HepG2 (cell line): ENCODE data around the gene CREBRF. TPM values are rescaled to one million over a fixed set of nuclear protein-coding genes. Genes with fewer than 3 reads are reported as not detected.

Source experiments
- ARID4A ChIP-seq: sonication (generic); formaldehyde crosslinking; IDR thresholded peaks from 2 replicates; pipeline ENCODE4 v1.5.0; 2020; ENCODE audit warnings: mild to moderate bottlenecking, missing genetic modification reagents, borderline replicate concordance
- ATRX ChIP-seq: sonication (generic); formaldehyde crosslinking; IDR thresholded peaks from 2 replicates; pipeline ENCODE4 v1.4.0; 2020; ENCODE audit warnings: missing genetic modification reagents, borderline replicate concordance
- KLF12 ChIP-seq: sonication (generic); formaldehyde crosslinking; IDR thresholded peaks from 2 replicates; pipeline ENCODE4 v1.4.0; 2020; ENCODE audit warnings: missing genetic modification reagents, borderline replicate concordance
- MEIS1 ChIP-seq: sonication (generic); formaldehyde crosslinking; IDR thresholded peaks from 2 replicates; pipeline ENCODE4 v1.9.0; 2021; ENCODE audit warnings: mild to moderate bottlenecking, missing genetic modification reagents, moderate library complexity, borderline replicate concordance
- MIER3 ChIP-seq: IDR thresholded peaks from 2 replicates; pipeline ENCODE4 v1.6.1; 2016; ENCODE audit warnings: missing compliant biosample characterization, borderline replicate concordance
- MXD4 ChIP-seq: IDR thresholded peaks from 2 replicates; pipeline ENCODE4 v1.6.1; 2016; ENCODE audit warnings: mild to moderate bottlenecking, missing biosample characterization, missing genetic modification reagents
- POLR2AphosphoS2 ChIP-seq: IDR thresholded peaks from 2 replicates; pipeline ENCODE4 v1.6.1; 2011; ENCODE audit warnings: low read depth, low read length, improper control_type of control experiment
- ZNF619 ChIP-seq: sonication (generic); formaldehyde crosslinking; IDR thresholded peaks from 2 replicates; pipeline ENCODE4 v1.4.0; 2020; ENCODE audit warnings: mild to moderate bottlenecking, missing genetic modification reagents
- ZNF720 ChIP-seq: sonication (generic); formaldehyde crosslinking; IDR thresholded peaks from 2 replicates; pipeline ENCODE4 v1.4.0; 2020; ENCODE audit warnings: missing genetic modification reagents
- polyA plus RNA-seq, 8 experiments: library from polyadenylated mRNA; depleted of rRNA in 3 of 8; stranded (reverse) in 7 of 8; unstranded in 1 of 8; fragments of >200 nt; fragmentation: Illumina TruSeq in 4 of 8; extraction: Trizol in 4 of 8; gene quantifications; 2 replicates each; pipeline versions ENCODE4 v1.2.1 to v1.2.3, GENCODE V29; 2011 to 2016; ENCODE audit warnings: low read depth in 4 of 8, missing spikeins in 1 of 8, mixed read lengths in 1 of 8; ENCODE audit not compliant: insufficient read depth in 1 of 8
- total RNA-seq, 5 experiments: library from RNA; depleted of rRNA; stranded (reverse); fragments of >200 nt; fragmentation: Illumina TruSeq; extraction: Trizol; gene quantifications; 2 replicates each; pipeline ENCODE4 v1.2.3, GENCODE V29; 2016; ENCODE audit warnings: low read depth in 1 of 5
- TF ChIP-seq, protein P1 (sequence below): IDR thresholded peaks from 2 replicates; pipeline ENCODE4 v1.6.1; 2016; ENCODE audit warnings: low read depth
- TF ChIP-seq, protein P2 (sequence below), 2 experiments: fragments of 450-650 bp in 1 of 2; sonication (generic) in 1 of 2; formaldehyde crosslinking in 1 of 2; IDR thresholded peaks; 2 replicates each; pipeline versions ENCODE4 v1.6.1 to v1.8.0; 2016 to 2022; ENCODE audit warnings: antibody characterized with exemption in 1 of 2, mild to moderate bottlenecking in 1 of 2, missing genetic modification reagents in 1 of 2

CREBRF gene
- total and polyA plus RNA-seq, 2 of the 13 experiments (the other 11 are each of a cell fraction or from before 2014, with no cell fraction given): 4.5 to 10.2 TPM

DNA sequence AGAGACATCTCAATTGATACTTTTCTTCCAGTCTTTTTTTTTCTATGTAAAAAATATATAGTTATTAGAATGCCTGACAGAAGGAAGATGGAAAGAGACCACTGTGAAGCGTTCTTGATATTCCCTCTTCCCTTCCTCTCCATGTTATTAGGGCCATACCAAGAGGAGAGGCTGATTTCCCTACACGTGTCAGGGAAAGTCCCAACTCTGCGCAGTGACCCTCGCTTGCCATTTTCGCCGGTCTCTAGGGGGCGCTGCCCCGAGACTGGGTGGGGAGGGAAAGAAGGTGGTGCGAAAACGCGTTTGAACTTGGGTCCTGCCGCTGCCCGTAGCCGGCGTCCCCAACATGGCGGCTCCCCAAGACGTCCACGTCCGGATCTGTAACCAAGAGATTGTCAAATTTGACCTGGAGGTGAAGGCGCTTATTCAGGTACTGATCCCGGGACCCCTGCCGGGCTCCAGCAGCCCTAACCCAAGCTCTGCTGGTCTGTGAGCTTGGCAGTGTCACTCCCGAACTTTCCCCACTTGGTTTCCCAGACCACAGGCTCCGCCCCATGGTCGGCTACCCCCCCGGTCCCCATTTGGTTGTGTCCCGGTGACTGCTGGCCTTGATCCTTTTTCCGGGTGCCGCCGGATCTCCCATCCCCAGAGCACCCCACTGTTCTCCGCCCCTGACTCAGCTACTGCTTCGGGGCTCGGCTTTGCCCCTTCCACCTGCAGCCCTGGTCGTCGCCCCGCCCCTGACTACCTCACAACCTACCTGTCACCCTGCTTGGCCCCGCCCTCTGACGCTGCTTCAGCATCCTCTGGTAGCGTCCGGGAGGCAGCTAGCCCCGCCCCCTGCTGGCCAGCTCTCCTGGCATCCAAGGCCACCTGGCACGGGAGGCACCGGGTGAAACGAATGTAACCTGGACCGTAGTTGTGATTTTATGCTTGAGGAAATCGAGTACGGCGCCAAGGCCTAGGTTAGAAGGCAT, 88.3 kb downstream of the CREBRF start, which contains the start of gene BNIP1 (continued):
- TF ChIP-seq, protein P1, sequence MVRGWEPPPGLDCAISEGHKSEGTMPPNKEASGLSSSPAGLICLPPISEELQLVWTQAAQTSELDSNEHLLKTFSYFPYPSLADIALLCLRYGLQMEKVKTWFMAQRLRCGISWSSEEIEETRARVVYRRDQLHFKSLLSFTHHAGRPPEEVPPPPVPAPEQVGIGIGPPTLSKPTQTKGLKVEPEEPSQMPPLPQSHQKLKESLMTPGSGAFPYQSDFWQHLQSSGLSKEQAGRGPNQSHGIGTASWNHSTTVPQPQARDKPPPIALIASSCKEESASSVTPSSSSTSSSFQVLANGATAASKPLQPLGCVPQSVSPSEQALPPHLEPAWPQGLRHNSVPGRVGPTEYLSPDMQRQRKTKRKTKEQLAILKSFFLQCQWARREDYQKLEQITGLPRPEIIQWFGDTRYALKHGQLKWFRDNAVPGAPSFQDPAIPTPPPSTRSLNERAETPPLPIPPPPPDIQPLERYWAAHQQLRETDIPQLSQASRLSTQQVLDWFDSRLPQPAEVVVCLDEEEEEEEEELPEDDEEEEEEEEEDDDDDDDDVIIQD (CRISPR knock-in tag): peak; percentile 69
- TF ChIP-seq KLF12: no peak; the same call in 1 of the 2 replicates
- TF ChIP-seq MIER3: peak; percentile 78; the same call in 1 of the 2 replicates
- peak; percentile 75; the same call in 1 of the 2 replicates for TF ChIP-seq MXD4
- TF ChIP-seq ZNF720 (CRISPR knock-in tag): no peak
- TF ChIP-seq POLR2AphosphoS2: no peak
- TF ChIP-seq ARID4A (CRISPR knock-in tag): peak; percentile 92
- peak; percentile 58; the same call in 1 of the 2 replicates for TF ChIP-seq ZNF619 (CRISPR knock-in tag)
- no peak for TF ChIP-seq ATRX
- TF ChIP-seq, protein P2, sequence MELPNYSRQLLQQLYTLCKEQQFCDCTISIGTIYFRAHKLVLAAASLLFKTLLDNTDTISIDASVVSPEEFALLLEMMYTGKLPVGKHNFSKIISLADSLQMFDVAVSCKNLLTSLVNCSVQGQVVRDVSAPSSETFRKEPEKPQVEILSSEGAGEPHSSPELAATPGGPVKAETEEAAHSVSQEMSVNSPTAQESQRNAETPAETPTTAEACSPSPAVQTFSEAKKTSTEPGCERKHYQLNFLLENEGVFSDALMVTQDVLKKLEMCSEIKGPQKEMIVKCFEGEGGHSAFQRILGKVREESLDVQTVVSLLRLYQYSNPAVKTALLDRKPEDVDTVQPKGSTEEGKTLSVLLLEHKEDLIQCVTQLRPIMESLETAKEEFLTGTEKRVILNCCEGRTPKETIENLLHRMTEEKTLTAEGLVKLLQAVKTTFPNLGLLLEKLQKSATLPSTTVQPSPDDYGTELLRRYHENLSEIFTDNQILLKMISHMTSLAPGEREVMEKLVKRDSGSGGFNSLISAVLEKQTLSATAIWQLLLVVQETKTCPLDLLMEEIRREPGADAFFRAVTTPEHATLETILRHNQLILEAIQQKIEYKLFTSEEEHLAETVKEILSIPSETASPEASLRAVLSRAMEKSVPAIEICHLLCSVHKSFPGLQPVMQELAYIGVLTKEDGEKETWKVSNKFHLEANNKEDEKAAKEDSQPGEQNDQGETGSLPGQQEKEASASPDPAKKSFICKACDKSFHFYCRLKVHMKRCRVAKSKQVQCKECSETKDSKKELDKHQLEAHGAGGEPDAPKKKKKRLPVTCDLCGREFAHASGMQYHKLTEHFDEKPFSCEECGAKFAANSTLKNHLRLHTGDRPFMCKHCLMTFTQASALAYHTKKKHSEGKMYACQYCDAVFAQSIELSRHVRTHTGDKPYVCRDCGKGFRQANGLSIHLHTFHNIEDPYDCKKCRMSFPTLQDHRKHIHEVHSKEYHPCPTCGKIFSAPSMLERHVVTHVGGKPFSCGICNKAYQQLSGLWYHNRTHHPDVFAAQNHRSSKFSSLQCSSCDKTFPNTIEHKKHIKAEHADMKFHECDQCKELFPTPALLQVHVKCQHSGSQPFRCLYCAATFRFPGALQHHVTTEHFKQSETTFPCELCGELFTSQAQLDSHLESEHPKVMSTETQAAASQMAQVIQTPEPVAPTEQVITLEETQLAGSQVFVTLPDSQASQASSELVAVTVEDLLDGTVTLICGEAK (IDR thresholded peaks at IDR 0.05): no peak
- TF ChIP-seq, protein P2 (CRISPR knock-in tag; IDR thresholded peaks at IDR 0.05): peak; percentile 51; the same call in 1 of the 2 replicates
- no peak for TF ChIP-seq MEIS1 (CRISPR knock-in tag)
